Measurements from ENCODE around the gene MYCBP2. TPM values are rescaled to one million over a fixed set of nuclear protein-coding genes. Genes with fewer than 3 reads are reported as not detected.

The MYCBP2 gene
- total and polyA plus RNA-seq, 9 donors = 37.3 to 58.4 (median 50.9) TPM

GRCh38 chr13:77028202-77028601 lies 298.7 kb downstream of the MYCBP2 start:
- peaks cover 10% of the 10 kb centered on the region for H3K4me1 ChIP-seq (ENCODE audit: control insufficient read depth, insufficient read depth, low read length)
- no peak overlapping the region for H3K4me3 ChIP-seq (ENCODE audit: low read length)
- peak; percentile 50 for DNase-seq
- no peaks in the 10 kb centered on the region for H3K36me3 ChIP-seq (ENCODE audit: control insufficient read depth, insufficient read depth, low read length)
- no peaks in the 10 kb centered on the region for H3K27me3 ChIP-seq (ENCODE audit: control insufficient read depth, insufficient read depth, low read length)
- no peaks in the 10 kb centered on the region for H3K9me3 ChIP-seq (replicated peaks; ENCODE audit: control insufficient read depth, low read depth, low read length)
- WGBS (ENCODE audit: insufficient coverage) = 29% methylated on average over 4 of the region's 5 CpGs
- peak overlapping the region; percentile 96 for H3K27ac ChIP-seq (ENCODE audit: low read length)

GRCh38 chr13:77026861-77027621 lies 299.9 kb downstream of the MYCBP2 start, which contains the start of gene FBXL3:
TSS of gene FBXL3 (minus strand) at chr13:77027159. CDS start at chr13:77021860, 5,299 bp downstream.
- Histone ChIP-seq H3K9me3 (replicated peaks; ENCODE audit: control insufficient read depth, low read depth, low read length) (no peaks in the 10 kb centered on the region), H3K4me1 (ENCODE audit: control insufficient read depth, insufficient read depth, low read length) (peaks cover 10% of the 10 kb centered on the region), H3K27ac (ENCODE audit: low read length) (peak within 1 kb of the TSS; percentile 96), H3K4me3 (ENCODE audit: low read length) (peak within 1 kb of the TSS; percentile 80), H3K27me3 (ENCODE audit: control insufficient read depth, insufficient read depth, low read length) (no peaks in the 10 kb centered on the region), H3K36me3 (ENCODE audit: control insufficient read depth, insufficient read depth, low read length) (peaks cover 2% of the 10 kb centered on the region)
- WGBS (ENCODE audit: insufficient coverage) = under 1% methylated on average over 58 of the region's 74 CpGs
- DNase-seq = peak; percentile 96

- H3K27me3 ChIP-seq (ENCODE audit: control insufficient read depth, insufficient read depth, low read length) = no peaks in the 10 kb centered on the region
- peak; percentile 80 for DNase-seq
- H3K9me3 ChIP-seq (replicated peaks; ENCODE audit: control insufficient read depth, low read depth, low read length) = no peaks in the 10 kb centered on the region
- peak overlapping the region; percentile 76 for H3K27ac ChIP-seq (ENCODE audit: low read length)
- peak overlapping the region; percentile 80 for H3K4me3 ChIP-seq (ENCODE audit: low read length)
- H3K4me1 ChIP-seq (ENCODE audit: control insufficient read depth, insufficient read depth, low read length) = peaks cover 10% of the 10 kb centered on the region
- under 1% methylated on average over 43 of the region's 62 CpGs for WGBS (ENCODE audit: insufficient coverage)
- H3K36me3 ChIP-seq (ENCODE audit: control insufficient read depth, insufficient read depth, low read length) = peaks cover 2% of the 10 kb centered on the region
Observed at GRCh38 chr13:77026255-77026860, 300.5 kb downstream of the MYCBP2 start.

GRCh38 chr13:77022341-77022740 lies 304.6 kb downstream of the MYCBP2 start:
- Histone ChIP-seq H3K4me1 (ENCODE audit: control insufficient read depth, insufficient read depth, low read length) (peaks cover 6% of the 10 kb centered on the region), H3K27me3 (ENCODE audit: control insufficient read depth, insufficient read depth, low read length) (no peaks in the 10 kb centered on the region), H3K27ac (ENCODE audit: low read length) (no peak overlapping the region), H3K4me3 (ENCODE audit: low read length) (no peak overlapping the region), H3K9me3 (replicated peaks; ENCODE audit: control insufficient read depth, low read depth, low read length) (no peaks in the 10 kb centered on the region), H3K36me3 (ENCODE audit: control insufficient read depth, insufficient read depth, low read length) (peaks cover 2% of the 10 kb centered on the region)
- no CpG with 5 or more reads among the region's 3 CpGs for WGBS (ENCODE audit: insufficient coverage)
- no peak for DNase-seq

- peaks cover 5% of the 10 kb centered on the region for H3K36me3 ChIP-seq (ENCODE audit: control insufficient read depth, insufficient read depth, low read length)
- DNase-seq = no peak
- no peak overlapping the region for H3K27ac ChIP-seq (ENCODE audit: low read length)
- no peaks in the 10 kb centered on the region for H3K4me1 ChIP-seq (ENCODE audit: control insufficient read depth, insufficient read depth, low read length)
- no peak overlapping the region for H3K4me3 ChIP-seq (ENCODE audit: low read length)
- H3K27me3 ChIP-seq (ENCODE audit: control insufficient read depth, insufficient read depth, low read length) = no peaks in the 10 kb centered on the region
- H3K9me3 ChIP-seq (replicated peaks; ENCODE audit: control insufficient read depth, low read depth, low read length) = no peaks in the 10 kb centered on the region
Observed at GRCh38 chr13:77019756-77020155, 307.1 kb downstream of the MYCBP2 start.

- H3K36me3 ChIP-seq (ENCODE audit: control insufficient read depth, insufficient read depth, low read length) = peaks cover 19% of the 10 kb centered on the region
Observed at GRCh38 chr13:77016888-77017623, 309.8 kb downstream of the MYCBP2 start.

GRCh38 chr13:77016251-77016812 lies 310.6 kb downstream of the MYCBP2 start:
- H3K4me1 ChIP-seq (ENCODE audit: control insufficient read depth, insufficient read depth, low read length) = no peaks in the 10 kb centered on the region
- no CpG with 5 or more reads among the region's 3 CpGs for WGBS (ENCODE audit: insufficient coverage)
- no peak for DNase-seq
- H3K36me3 ChIP-seq (ENCODE audit: control insufficient read depth, insufficient read depth, low read length) = peaks cover 26% of the 10 kb centered on the region
- H3K27me3 ChIP-seq (ENCODE audit: control insufficient read depth, insufficient read depth, low read length) = no peaks in the 10 kb centered on the region
- H3K9me3 ChIP-seq (replicated peaks; ENCODE audit: control insufficient read depth, low read depth, low read length) = no peaks in the 10 kb centered on the region
- no peak overlapping the region for H3K27ac ChIP-seq (ENCODE audit: low read length)
- H3K4me3 ChIP-seq (ENCODE audit: low read length) = no peak overlapping the region

More at GRCh38 chr13:77016888-77017623, 309.8 kb downstream of the MYCBP2 start:
- WGBS (ENCODE audit: insufficient coverage) = 80% methylated on average over 1 of the region's 6 CpGs
- Histone ChIP-seq H3K27ac (ENCODE audit: low read length) (no peak overlapping the region), H3K9me3 (replicated peaks; ENCODE audit: control insufficient read depth, low read depth, low read length) (no peaks in the 10 kb centered on the region), H3K27me3 (ENCODE audit: control insufficient read depth, insufficient read depth, low read length) (no peaks in the 10 kb centered on the region), H3K4me1 (ENCODE audit: control insufficient read depth, insufficient read depth, low read length) (no peaks in the 10 kb centered on the region), H3K4me3 (ENCODE audit: low read length) (no peak overlapping the region)
- no peak for DNase-seq

GRCh38 chr13:77014906-77015685 lies 311.8 kb downstream of the MYCBP2 start:
- no peak overlapping the region for H3K4me3 ChIP-seq (ENCODE audit: low read length)
- H3K27me3 ChIP-seq (ENCODE audit: control insufficient read depth, insufficient read depth, low read length) = no peaks in the 10 kb centered on the region
- H3K4me1 ChIP-seq (ENCODE audit: control insufficient read depth, insufficient read depth, low read length) = no peaks in the 10 kb centered on the region
- H3K36me3 ChIP-seq (ENCODE audit: control insufficient read depth, insufficient read depth, low read length) = peaks cover 37% of the 10 kb centered on the region
- DNase-seq = no peak
- no CpG with 5 or more reads among the region's 2 CpGs for WGBS (ENCODE audit: insufficient coverage)
- no peak overlapping the region for H3K27ac ChIP-seq (ENCODE audit: low read length)
- H3K9me3 ChIP-seq (replicated peaks; ENCODE audit: control insufficient read depth, low read depth, low read length) = no peaks in the 10 kb centered on the region

GRCh38 chr13:77013853-77014542 lies 312.9 kb downstream of the MYCBP2 start:
- H3K27me3 ChIP-seq (ENCODE audit: control insufficient read depth, insufficient read depth, low read length) = no peaks in the 10 kb centered on the region
- no peak for DNase-seq
- H3K36me3 ChIP-seq (ENCODE audit: control insufficient read depth, insufficient read depth, low read length) = peaks cover 41% of the 10 kb centered on the region
- H3K9me3 ChIP-seq (replicated peaks; ENCODE audit: control insufficient read depth, low read depth, low read length) = no peaks in the 10 kb centered on the region
- no peak overlapping the region for H3K4me3 ChIP-seq (ENCODE audit: low read length)
- WGBS (ENCODE audit: insufficient coverage) = no CpG with 5 or more reads among the region's 2 CpGs
- no peak overlapping the region for H3K27ac ChIP-seq (ENCODE audit: low read length)
- no peaks in the 10 kb centered on the region for H3K4me1 ChIP-seq (ENCODE audit: control insufficient read depth, insufficient read depth, low read length)

Data from muscle of leg (tissue), 11 donors.